Inflammatory macrophage treated with lipopolysaccharide for 4 hours (primary cell): ENCODE measurements around the gene AMBN.

ENCODE experiments used
- DNase-seq: peaks from one replicate; pipeline ENCODE4 v3.0.0-alpha.2; 2020

AMBN gene

GRCh38 chr4:70591955-70592582 lies at the start of gene AMBN:
Gene AMBN (plus strand): TSS chr4:70592256. CDS start chr4:70592359, 103 bp downstream.
- DNase-seq = no peak

DNA sequence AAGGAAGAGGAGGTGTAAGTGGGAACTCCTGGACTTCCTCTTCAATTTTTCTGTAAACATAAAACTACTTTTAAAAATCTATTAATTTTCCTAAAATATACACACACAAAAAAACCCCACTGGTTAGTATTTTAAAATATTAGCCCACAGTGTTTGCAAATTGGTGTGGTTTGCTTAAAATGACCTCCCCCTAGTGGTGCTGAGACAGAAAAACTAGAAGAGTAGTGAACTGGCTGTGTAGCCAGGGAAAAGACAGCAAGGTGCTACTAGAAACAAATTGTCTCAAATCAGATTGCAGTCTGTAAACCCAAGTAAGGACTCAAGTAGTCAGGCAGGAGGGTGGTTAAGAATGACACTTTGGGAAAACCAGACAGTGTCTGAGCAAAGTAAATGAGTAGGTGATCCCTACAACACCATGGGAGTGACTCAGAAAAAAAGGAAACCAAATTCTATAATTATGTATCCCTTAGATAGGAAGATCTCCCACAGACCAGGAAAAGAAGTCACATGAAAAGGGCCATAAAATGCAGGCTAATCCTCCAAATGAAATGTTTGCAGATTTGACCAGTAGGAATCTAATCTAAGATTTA lies 47.7 kb upstream of the AMBN start:
- peak; percentile 1 for DNase-seq

DNA sequence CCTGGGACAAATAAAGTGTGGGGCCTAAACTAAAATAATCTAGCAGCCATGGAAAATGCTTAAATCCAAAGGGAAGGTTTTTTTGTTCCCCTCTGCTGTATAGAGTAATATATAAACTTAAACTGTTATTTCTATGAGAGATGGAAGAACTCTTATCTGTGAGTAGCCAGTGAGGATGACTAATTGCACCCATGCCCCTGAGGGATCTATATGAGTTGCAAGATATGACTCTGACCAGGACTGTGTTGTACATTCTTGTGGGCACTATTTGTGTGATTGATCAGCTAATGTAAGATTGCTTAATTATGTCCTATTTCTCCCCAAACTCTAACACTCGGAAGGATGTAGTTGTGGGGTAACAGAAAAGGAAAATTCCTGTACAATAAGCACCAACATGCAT lies 35.2 kb upstream of the AMBN start:
- DNase-seq = no peak

DNA sequence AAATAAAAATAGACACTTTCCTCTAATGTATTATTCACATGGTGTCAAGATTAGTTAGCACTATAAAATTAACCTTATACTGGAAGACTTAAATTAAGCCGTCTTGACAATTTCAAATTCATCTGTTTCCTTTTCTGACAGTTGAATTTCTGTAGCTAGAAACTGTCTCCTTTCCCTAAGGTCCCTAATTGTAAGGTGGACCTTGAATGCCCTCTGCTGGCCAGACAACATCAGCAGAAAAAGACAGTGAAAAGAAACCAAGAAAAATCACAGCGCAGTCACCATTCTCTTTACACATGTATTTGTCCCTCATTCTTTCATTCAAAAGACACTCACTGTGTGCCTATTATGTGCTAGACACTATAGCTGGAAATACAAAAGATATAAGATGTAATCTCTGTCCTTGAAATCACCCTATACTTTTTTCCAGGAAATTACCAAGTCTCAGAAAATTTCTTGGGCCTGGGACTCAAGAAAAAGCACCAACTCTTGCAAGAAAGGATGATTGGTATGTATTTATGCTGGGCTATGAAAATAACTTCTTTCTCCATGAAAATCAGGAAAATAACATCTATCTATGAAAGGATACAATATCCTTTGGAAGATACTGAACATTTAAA lies 32.7 kb upstream of the AMBN start:
- DNase-seq = peak; percentile 44

GRCh38 chr4:70559924-70560323 lies 32.1 kb upstream of the AMBN start:
- no peak for DNase-seq

DNA sequence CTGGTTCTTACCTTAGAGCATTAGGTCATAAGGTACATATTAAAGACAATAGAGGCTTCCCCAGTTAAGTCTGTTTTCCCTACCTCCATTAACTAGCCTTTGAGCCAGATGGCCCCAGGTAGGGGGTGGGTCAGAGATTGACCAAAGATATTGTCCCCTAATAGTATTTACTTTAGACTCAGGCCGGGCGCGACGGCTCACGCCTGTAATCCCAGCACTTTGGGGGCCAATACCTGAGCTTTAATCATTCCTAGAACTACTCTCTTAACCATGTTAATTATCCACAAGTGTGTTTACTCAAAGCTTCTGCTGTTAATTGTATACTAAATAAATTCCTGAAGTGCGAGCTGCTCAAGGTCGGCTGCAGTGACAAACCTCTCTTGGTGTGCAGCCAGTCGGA lies 28.0 kb upstream of the AMBN start:
- no peak for DNase-seq

DNA sequence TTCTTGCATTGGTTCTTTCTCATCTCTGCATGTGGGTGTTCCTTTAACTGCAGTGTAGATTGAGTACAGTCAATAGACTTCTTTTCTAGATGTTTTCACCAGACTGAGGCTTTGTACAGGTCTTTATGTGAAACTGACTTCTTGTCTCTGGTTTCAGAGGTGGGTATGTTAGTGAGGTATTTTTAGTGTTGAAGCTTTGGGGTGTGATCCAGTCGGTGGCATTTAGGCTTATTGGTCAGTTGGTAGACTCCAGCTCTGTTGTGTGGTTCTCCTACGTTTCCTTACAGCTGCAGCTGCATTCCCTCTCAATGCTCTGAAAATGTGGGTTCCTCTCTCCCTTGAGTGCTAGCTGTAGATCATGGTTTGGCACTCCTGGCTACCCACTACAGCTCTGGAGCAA lies 21.3 kb upstream of the AMBN start:
- DNase-seq = no peak

DNA sequence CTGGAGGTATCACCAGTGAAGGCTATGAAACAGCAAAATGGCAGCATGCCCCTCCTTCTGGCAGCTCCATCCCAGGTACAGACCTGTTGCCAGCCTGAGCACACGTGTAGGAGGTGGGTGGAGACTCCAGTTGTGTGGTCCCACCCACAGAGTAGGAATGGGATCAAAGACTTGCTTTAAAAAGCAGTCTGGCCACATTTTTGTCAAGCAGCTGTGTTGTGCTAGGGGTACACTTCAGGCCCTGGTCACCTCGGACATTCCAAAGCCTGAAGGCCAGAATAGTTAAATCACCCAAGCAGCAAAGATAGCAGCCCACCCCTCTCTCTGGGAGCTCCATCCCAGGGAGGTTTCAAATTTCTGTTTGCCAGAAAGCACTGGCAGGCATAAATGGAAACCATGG lies 20.3 kb upstream of the AMBN start:
- DNase-seq = no peak

GRCh38 chr4:70575964-70576363 lies 16.1 kb upstream of the AMBN start:
- DNase-seq = no peak

GRCh38 chr4:70577220-70577927 lies 14.7 kb upstream of the AMBN start:
- DNase-seq = no peak

DNA sequence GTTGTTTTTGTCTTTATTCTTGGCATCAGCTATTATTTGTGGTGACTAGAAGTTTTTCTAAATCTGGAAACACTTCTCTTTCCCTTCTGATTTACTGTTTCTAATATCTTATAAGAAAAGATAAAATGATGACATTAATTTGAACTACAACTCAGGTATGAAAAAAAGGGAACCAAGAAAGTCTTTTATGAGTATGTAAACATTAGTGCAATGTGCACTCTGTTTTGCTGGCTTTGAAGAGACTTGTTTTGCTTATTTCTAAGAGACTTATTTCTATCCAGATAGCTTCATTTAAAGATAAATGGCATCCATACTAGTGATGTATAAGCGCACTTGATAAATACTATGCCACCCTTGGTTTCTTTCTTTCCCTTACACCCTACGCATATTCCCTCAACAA lies 10.1 kb upstream of the AMBN start:
- DNase-seq = no peak

- DNase-seq = no peak
Measured at GRCh38 chr4:70583952-70584834, 7.9 kb upstream of the AMBN start.

- no peak for DNase-seq
Measured at GRCh38 chr4:70586841-70587240, 5.2 kb upstream of the AMBN start.

- DNase-seq = peak; percentile 7
Measured at GRCh38 chr4:70589785-70590184, 2.3 kb upstream of the AMBN start.

- no peak for DNase-seq
Measured at GRCh38 chr4:70594196-70594595, 2.1 kb downstream of the AMBN start.

GRCh38 chr4:70600305-70600704 lies 8.2 kb downstream of the AMBN start:
- DNase-seq = no peak

DNA sequence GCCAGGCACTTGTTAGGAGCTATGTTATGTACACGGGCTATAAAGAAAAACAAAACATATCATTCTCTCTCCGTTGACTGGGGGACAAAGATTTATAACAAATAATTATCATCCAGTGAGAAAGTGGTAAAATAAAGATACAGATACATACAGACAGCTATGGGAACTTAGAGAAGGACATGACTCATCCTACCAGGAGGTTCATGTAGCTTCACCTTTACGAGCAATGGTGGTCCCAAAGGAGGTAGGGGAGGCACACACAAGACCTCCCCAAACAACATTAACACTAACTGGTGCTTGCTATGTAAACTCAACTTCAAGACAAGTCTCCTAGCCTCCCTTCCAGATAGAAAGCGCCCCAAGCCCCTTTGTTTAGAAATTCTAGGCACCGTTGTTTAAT lies 8.9 kb downstream of the AMBN start:
- DNase-seq = no peak

DNA sequence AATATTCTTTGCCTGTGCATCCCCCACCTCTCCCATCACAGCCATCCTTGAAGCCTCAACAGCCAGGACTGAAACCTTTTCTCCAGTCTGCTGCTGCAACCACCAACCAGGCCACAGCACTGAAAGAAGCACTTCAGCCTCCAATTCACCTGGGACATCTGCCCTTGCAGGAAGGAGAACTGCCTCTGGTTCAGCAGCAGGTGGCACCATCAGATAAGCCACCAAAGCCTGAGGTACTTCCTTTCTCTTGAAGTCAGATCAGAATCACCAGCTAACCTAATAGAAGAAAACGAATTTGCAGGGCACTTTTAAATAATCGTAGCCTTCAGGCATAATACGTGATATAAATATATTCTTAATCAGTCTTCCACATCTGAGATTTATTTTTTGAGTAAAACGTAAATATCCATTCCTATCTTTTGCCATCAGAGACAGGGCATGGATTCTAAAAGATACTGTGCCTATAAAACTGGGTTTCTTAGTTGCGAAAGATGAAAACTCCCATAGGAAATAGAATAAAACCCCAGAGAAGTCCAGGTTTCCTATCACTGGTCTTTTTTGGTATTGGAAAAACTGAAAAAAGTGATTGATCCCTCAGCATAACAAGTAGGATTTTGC lies 9.5 kb downstream of the AMBN start:
- DNase-seq = peak; percentile 67

DNA sequence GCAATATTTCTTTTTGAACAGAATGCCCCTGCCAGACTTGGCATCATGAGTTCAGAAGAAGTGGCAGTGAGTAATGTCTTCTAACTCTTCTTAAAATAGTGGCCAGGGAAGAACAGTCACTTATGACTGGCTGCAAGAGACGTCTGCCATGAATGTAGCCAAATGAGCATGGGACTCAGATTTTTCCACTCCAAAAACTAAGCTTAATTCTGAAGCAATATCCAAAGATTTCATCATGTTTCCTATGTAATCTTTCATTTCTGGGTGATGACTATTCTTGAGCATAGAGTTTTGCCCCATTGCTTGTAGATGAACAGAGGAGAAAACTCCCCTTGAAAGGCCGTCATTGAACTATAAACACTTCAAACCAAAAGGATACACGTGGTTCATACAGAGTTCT lies 11.8 kb downstream of the AMBN start:
- DNase-seq = peak; percentile 56

GRCh38 chr4:70606459-70606858 lies 14.4 kb downstream of the AMBN start:
- no peak for DNase-seq

- DNase-seq = peak; percentile 50
Measured at GRCh38 chr4:70607334-70607853, 15.3 kb downstream of the AMBN start.

DNA sequence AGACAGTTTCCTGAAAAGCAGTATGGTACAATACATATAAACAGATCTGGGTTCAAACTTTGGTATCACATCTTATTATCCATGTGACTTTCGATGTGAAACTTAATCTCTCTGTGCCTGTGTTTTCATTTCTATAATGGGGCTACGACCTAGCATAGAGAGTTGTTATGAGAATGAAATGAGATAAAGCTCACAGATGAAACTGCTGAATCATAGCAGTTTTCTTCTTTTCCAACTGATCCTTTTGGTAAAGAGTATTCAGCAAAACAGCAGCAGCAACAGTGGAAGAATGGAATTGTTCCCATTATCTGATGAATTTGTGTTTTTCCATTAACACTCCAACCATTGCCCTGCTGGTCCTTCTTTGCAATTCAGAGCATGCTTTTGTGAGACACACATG lies 16.3 kb downstream of the AMBN start:
- DNase-seq = no peak
